HEK293 (cell line): Measurements from ENCODE around the gene STX10.

Experiments used
- CTCF ChIA-PET: fragments of 350-600 bp; formaldehyde crosslinking; extraction: SDS; loops from one replicate; lab custom pipeline; 2021; ENCODE audit warnings: antibody characterized with exemption; lab: Yijun Ruan, JAX
- POLR2A ChIA-PET: fragments of 300-600 bp; formaldehyde crosslinking; extraction: SDS; loops from one replicate; lab custom pipeline; 2020; ENCODE audit warnings: antibody characterized with exemption, inconsistent platforms; lab: Yijun Ruan, JAX
- H3K27ac ChIP-seq: fragments of 200-500 bp; sonication (Bioruptor generic); 2 replicates; pipeline ENCODE4 v1.5.1; 2014; ENCODE audit warnings: low read depth, low read length, control low read depth, inconsistent platforms; ENCODE audit errors: extremely low read depth
- H3K36me3 ChIP-seq, 2 experiments: fragments of 200-500 bp in 1 of 2; sonication (Bioruptor generic) in 1 of 2; 1 replicate in 1 of 2; 2 replicates in 1 of 2; pipeline ENCODE4 v1.5.1; 2014 to 2017; ENCODE audit warnings: inconsistent platforms in 2 of 2, low read length in 2 of 2; ENCODE audit not compliant: control insufficient read depth in 2 of 2, insufficient read depth in 1 of 2
- H3K4me1 ChIP-seq: fragments of 200-500 bp; sonication (Bioruptor generic); 2 replicates; pipeline ENCODE4 v1.5.1; 2014; ENCODE audit warnings: mild to moderate bottlenecking, low read length, inconsistent platforms; ENCODE audit not compliant: control insufficient read depth, insufficient read depth
- H3K4me3 ChIP-seq: 2 replicates; pipeline ENCODE4 v1.5.1; 2011; ENCODE audit warnings: low read depth, mild to moderate bottlenecking, control low read depth, low read length, moderate library complexity
- H3K9me3 ChIP-seq: fragments of 200-500 bp; sonication (Bioruptor generic); 2 replicates; pipeline ENCODE4 v1.5.1; 2014; ENCODE audit warnings: low read depth, low read length, inconsistent platforms; ENCODE audit not compliant: control insufficient read depth, insufficient read depth
- EGR2 ChIP-seq: fragments of 450-650 bp; formaldehyde crosslinking; IDR thresholded peaks from 2 replicates; pipeline ENCODE4 v1.5.1; 2016; ENCODE audit warnings: low read depth, missing biosample characterization, missing genetic modification characterization
- GFI1B ChIP-seq: fragments of 450-650 bp; formaldehyde crosslinking; IDR thresholded peaks from 2 replicates; pipeline ENCODE4 v1.5.1; 2016; ENCODE audit warnings: missing biosample characterization, missing genetic modification characterization
- KLF17 ChIP-seq: fragments of 450-650 bp; formaldehyde crosslinking; IDR thresholded peaks from 2 replicates; pipeline ENCODE4 v1.5.1; 2016; ENCODE audit warnings: missing biosample characterization, missing genetic modification characterization
- SP7 ChIP-seq: fragments of 450-650 bp; formaldehyde crosslinking; IDR thresholded peaks from 2 replicates; pipeline ENCODE4 v1.5.1; 2016; ENCODE audit warnings: missing biosample characterization, missing genetic modification characterization
- ZBTB17 ChIP-seq: fragments of 450-650 bp; formaldehyde crosslinking; IDR thresholded peaks from 2 replicates; pipeline ENCODE4 v1.5.1; 2016; ENCODE audit warnings: missing biosample characterization, missing genetic modification characterization
- ZBTB44 ChIP-seq: fragments of 450-650 bp; IDR thresholded peaks from 2 replicates; pipeline ENCODE4 v1.5.1; 2018; ENCODE audit warnings: missing biosample characterization, mild to moderate bottlenecking, missing genetic modification characterization
- ZFHX2 ChIP-seq: fragments of 450-650 bp; formaldehyde crosslinking; conservative IDR thresholded peaks from 2 replicates; pipeline ENCODE4 v1.5.1; 2016; ENCODE audit warnings: missing biosample characterization, missing genetic modification characterization
- ZNF184 ChIP-seq: fragments of 450-650 bp; IDR thresholded peaks from 2 replicates; pipeline ENCODE4 v1.5.1; 2018; ENCODE audit warnings: missing biosample characterization, mild to moderate bottlenecking, missing genetic modification characterization
- ZNF19 ChIP-seq: fragments of 450-650 bp; formaldehyde crosslinking; IDR thresholded peaks from 2 replicates; pipeline ENCODE4; 2016; ENCODE audit warnings: missing biosample characterization, missing genetic modification characterization, low read depth
- ZNF280D ChIP-seq: fragments of 450-650 bp; formaldehyde crosslinking; IDR thresholded peaks from 2 replicates; pipeline ENCODE4 v1.5.1; 2016; ENCODE audit warnings: missing biosample characterization, missing genetic modification characterization
- ZNF518A ChIP-seq: fragments of 450-650 bp; formaldehyde crosslinking; conservative IDR thresholded peaks from 2 replicates; pipeline ENCODE4 v1.5.1; 2016; ENCODE audit warnings: low read depth, missing biosample characterization, missing genetic modification characterization
- ZNF623 ChIP-seq: fragments of 450-650 bp; formaldehyde crosslinking; IDR thresholded peaks from 2 replicates; pipeline ENCODE4 v1.5.1; 2016; ENCODE audit warnings: missing biosample characterization, missing genetic modification characterization
- ZNF747 ChIP-seq: fragments of 450-650 bp; formaldehyde crosslinking; IDR thresholded peaks from 2 replicates; pipeline ENCODE4 v1.5.1; 2016; ENCODE audit warnings: missing biosample characterization, missing genetic modification characterization
- ZXDB ChIP-seq: fragments of 450-650 bp; formaldehyde crosslinking; IDR thresholded peaks from 2 replicates; pipeline ENCODE4 v1.5.1; 2016; ENCODE audit warnings: missing biosample characterization, missing genetic modification characterization

The STX10 gene

GRCh38 chr19:13127811-13128575, 22.2 kb downstream of the STX10 start:
- peaks cover 4 to 37% of the 10 kb centered on the region in 2 experiments; a peak in 2 of 3 replicates for H3K36me3 ChIP-seq

GRCh38 chr19:13127051-13127450, 23.1 kb downstream of the STX10 start:
- H3K27ac ChIP-seq, result no peak overlapping the region
- CTCF ChIA-PET, result interaction anchor here (0.6 to 1.5 kb wide), 5 partner anchors 18 to 136 kb away, joined by 3 to 6 read pairs (median 4); no protein-coding TSS in a partner anchor
- 0 out of 2 replicates have a peak, but pooled peaks have one; percentile 16 for TF ChIP-seq SP7 (tag by site-specific recombination)
- no peak for TF ChIP-seq KLF17 (tag by site-specific recombination)
- peaks cover 4 to 37% of the 10 kb centered on the region in 2 experiments; a peak in 2 of 3 replicates for H3K36me3 ChIP-seq
- H3K4me1 ChIP-seq, result no peaks in the 10 kb centered on the region
- POLR2A ChIA-PET, result interaction anchor here (0.6 kb wide), 1 partner anchor 72 kb away, joined by 5 read pairs; no protein-coding TSS in a partner anchor
- H3K9me3 ChIP-seq, result no peaks in the 10 kb centered on the region
- H3K4me3 ChIP-seq, result no peak overlapping the region

More at GRCh38 chr19:13127811-13128575, 22.2 kb downstream of the STX10 start:
- Histone ChIP-seq H3K27ac (no peak overlapping the region), H3K4me1 (no peaks in the 10 kb centered on the region), H3K9me3 (no peaks in the 10 kb centered on the region), H3K4me3 (no peak overlapping the region)
- no peak for TF ChIP-seq ZNF280D (tag by site-specific recombination)
- no peak for TF ChIP-seq ZBTB44 (tag by site-specific recombination)
- TF ChIP-seq ZNF747, result no peak
- no peak for TF ChIP-seq GFI1B (tag by site-specific recombination)
- ChIA-PET CTCF (interaction anchor here (0.6 to 1.4 kb wide), 6 partner anchors 19 to 152 kb away, joined by 3 to 6 read pairs (median 4); no protein-coding TSS in a partner anchor), POLR2A (interaction anchor here (0.7 to 0.9 kb wide), 3 partner anchors 8 to 22 kb away, joined by 3 to 7 read pairs (median 3); partner anchors contain the start of genes IER2 and STX10)

- Histone ChIP-seq H3K4me1 (peaks cover 7% of the 10 kb centered on the region), H3K4me3 (no peak overlapping the region), H3K9me3 (no peaks in the 10 kb centered on the region), H3K36me3 (peaks cover 4 to 61% of the 10 kb centered on the region in 2 experiments; a peak in 2 of 3 replicates), H3K27ac (no peak overlapping the region)
- TF ChIP-seq ZXDB (tag by site-specific recombination) (no peak), ZBTB17 (tag by site-specific recombination) (no peak), ZFHX2 (peak; percentile 57; the same call in 1 of the 2 replicates), ZNF623 (tag by site-specific recombination) (peak; percentile 96), ZNF184 (tag by site-specific recombination) (no peak), ZNF518A (no peak), ZNF19 (tag by site-specific recombination) (no peak), EGR2 (tag by site-specific recombination) (peak; percentile 55)
- CTCF ChIA-PET, result interaction anchor here (0.7 to 1.9 kb wide), 3 partner anchors 72 to 158 kb away, joined by 3 to 6 read pairs (median 3); no protein-coding TSS in a partner anchor
- POLR2A ChIA-PET, result interaction anchor here (1.1 to 2.2 kb wide), 3 partner anchors 8 to 44 kb away, joined by 3 to 6 read pairs (median 4); no protein-coding TSS in a partner anchor
Observed at GRCh38 chr19:13122980-13123957, 26.9 kb downstream of the STX10 start.
